Hematopoietic multipotent progenitor cell (in vitro differentiated cells): ENCODE measurements around the gene MORN5. TPM values are rescaled to one million over a fixed set of nuclear protein-coding genes. Genes with fewer than 3 reads are reported as not detected.

Source experiments
- DNase-seq, 3 donors: peaks; one replicate each; pipeline ENCODE4 v3.0.0-alpha.2; 2011 to 2015; ENCODE audit warnings: low read depth in 2 of 3, low spot score in 2 of 3
- total RNA-seq: library from RNA; depleted of rRNA; stranded (reverse); fragments of >200 nt; gene quantifications from one replicate; pipeline ENCODE4 v1.2.3, GENCODE V29; 2012

Gene MORN5
- total RNA-seq, 1 donor = 0.27 TPM

- no peak for DNase-seq
Measured at GRCh38 chr9:122140368-122141193, 19.1 kb upstream of the MORN5 start.

GRCh38 chr9:122141671-122142070, 18.0 kb upstream of the MORN5 start:
- no peak for DNase-seq

- DNase-seq = no peak
Measured at GRCh38 chr9:122143296-122143695, 16.4 kb upstream of the MORN5 start.

GRCh38 chr9:122143876-122144405, 15.8 kb upstream of the MORN5 start:
- DNase-seq = peak in 1 of 3 donors; percentile 26

DNA sequence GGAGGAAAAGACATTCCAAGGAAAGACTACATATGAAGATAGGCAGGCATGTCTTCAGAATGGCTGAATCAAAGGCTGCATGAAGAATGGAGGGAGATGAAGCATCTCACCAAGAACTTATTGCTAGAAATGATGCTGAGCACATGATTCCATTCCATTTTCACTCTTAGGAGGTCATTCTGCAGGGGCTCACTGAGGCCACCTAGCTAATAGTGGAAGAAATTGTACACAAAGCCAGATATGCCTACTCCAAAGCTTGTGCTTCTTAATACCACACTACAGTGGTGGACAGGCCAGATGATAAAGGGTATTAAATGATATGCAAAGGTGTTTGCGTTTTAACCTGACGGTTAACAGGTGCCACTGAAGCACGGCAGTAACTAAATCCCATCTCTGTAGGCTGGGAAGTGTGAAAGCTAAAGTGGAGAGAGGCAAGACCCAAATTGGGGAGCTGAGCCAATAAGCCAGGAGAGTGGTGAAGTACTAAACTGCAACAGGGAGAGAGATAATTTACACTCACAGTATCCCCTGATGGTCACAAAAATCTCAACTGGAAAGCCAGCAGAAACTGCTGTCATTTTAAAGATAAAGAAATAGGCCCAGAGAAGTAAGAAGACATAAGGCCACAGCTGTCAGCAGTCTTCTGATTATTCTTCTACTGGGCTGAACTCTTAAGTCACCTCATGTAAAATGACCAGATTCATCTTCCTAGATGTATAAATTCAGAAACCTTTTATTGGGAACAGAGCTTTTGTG, 14.7 kb upstream of the MORN5 start:
- DNase-seq = peak in 1 of 3 donors; percentile 53

- DNase-seq = no peak
Measured at GRCh38 chr9:122145592-122145863, 14.2 kb upstream of the MORN5 start.

DNA sequence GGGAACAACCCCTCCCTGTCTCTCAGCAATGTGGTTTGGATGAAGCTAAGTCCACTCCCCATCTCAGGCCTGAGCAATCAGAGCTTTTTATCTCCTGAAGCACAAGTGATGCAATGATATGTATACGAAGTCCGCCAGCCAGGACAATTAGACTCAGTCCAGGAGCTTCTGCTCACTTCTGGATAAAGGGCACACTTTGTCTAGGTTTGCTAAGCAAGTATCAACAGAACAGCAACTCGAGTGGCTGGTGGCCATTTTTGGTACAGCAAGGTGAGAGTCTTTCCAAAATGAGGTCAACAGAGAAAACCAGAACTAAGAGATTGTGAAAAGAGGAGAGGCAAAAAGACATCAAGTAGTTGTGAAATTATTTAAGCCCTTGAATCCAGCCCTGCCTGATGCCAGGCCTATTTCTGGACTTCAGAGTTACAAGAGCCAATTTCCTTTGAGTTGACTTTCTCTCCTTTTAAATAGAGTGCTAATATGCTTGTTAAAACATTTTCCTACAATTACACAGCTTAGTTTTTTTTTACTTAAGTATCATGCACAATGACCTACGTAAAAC, 8.4 kb upstream of the MORN5 start:
- no peak for DNase-seq

- DNase-seq = no peak
Measured at GRCh38 chr9:122155796-122156195, 3.9 kb upstream of the MORN5 start.

- DNase-seq = peak in 2 of 3 donors; percentile 53 to 65
Measured at GRCh38 chr9:122158202-122158601, 1.5 kb upstream of the MORN5 start.

DNA sequence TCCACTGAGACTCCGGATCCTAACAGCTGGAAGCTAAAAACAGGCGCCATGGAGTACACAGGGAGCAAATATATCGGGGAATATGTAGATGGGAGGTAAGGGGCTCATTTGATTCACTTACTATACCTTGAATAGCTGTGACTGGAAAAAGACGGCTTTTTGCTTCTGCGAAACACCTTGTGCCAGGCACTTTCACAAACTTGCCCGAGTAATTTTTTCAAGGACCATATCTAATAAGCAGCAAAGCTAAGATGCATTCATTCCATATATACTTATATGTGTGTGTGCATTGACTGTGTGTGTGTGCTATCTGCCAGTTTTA, 178 bp downstream of the MORN5 start:
- no peak for DNase-seq

DNA sequence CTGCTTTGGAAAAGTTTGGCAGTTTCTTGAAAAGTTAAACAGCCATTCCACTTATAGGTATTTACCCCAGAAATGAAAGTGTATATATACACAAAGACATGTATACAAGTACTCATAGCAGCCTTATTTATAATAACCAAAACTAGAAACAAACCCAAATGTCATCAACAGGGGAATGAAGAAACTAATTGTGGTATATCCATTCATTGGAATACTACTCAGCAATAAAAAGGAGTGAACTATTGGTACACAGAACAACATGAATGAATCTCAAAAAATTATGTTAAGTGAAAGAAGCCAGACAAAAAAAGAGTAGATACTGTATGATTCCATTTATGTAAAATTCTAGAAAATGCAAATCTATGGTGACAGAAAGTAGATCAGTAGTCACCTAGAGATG, 2.7 kb downstream of the MORN5 start:
- no peak for DNase-seq

- no peak for DNase-seq
Measured at GRCh38 chr9:122164286-122164685, 4.6 kb downstream of the MORN5 start.

GRCh38 chr9:122168356-122168755, 8.6 kb downstream of the MORN5 start:
- DNase-seq = no peak

- no peak for DNase-seq
Measured at GRCh38 chr9:122172131-122172530, 12.4 kb downstream of the MORN5 start.

GRCh38 chr9:122173670-122174069, 14.0 kb downstream of the MORN5 start:
- DNase-seq = no peak

DNA sequence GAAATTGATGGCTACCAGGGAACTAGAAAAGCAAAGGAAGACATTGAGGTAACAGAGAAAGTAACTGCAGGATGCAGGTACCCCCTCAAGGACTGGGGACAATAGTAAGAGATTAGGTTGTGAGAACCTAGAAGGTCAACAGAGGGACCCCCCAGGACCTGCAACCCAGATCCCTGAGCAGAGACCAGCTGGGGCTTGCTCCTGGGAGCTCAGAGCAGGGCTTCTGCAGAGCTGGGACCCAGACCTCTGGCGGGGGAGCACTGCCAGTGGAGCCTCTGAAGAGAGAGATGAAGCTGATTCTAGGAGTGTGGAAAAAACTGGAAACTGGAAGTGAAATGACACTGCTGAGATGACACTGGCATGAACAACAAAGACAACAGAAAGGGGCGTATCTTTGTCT, 17.2 kb downstream of the MORN5 start:
- DNase-seq = no peak

DNA sequence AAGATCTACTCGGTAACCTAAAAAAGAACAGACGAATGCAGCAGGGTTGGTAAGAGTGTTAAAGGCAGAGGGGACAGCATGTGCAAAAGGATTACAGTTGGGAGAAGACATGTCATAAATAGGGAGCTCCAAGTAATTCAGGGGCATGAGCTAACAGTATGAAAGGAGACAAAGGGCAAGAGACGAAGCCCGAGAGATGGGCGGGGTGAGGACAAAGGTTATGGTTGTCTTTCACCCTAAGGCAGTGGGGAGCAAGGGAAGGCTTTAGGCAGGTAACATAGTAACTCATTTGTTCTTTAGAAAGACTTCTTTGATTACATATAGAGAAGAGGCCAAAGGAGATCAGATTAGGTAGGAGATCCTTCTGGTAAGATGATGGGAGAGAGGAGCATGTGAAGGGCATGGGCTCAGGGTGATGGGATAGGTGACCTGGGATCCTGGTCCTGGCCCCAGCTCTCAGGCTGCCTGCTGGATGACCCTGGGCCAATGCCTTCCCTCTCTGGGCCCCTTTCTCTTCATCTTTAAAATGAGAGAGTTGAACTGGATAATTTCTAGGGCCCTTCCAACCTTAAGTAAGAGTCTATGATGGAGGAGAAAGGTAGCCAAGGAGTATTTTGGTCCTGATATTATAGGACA, 19.5 kb downstream of the MORN5 start:
- no peak for DNase-seq

GRCh38 chr9:122179690-122180074, 20.0 kb downstream of the MORN5 start:
- DNase-seq = no peak

DNA sequence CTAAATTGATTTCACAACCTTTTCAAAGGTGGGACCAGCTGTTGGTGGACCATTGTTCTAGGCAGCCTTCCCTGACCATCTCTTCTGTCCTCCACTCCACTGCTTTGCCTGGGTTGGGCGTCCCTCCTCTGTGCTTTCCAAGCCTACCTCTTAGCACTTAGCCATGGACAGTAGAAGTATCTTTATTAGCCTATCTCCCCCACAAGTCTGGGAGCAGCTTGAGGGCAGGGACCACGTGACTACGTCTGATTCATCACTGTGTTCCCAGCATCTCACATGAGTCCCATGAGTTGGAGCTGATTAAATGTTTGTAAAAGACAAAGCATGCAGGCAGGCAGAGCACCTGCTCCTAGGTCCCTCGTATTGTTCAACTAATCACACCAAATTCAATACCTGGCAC, 20.9 kb downstream of the MORN5 start:
- DNase-seq = no peak

DNA sequence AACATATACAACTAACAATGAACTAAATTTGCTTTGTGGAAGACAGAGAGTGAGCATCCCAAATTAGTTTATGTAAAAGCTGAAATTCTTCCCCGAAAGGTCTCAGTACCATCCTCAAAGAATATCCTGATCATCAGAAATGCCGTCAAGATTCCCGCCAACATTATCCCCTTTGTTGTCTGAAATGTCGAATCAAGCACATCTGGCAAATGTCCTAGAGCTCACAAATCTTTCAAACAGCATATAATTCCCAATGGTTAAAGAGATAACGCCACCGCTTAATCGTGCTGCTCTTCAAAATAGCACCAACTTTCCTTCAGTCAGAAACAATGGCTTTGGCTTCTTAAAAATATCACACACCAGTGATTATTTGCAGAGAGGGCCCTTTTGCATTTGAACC, 23.8 kb downstream of the MORN5 start:
- DNase-seq = no peak

- no peak for DNase-seq
Measured at GRCh38 chr9:122184551-122184950, 24.8 kb downstream of the MORN5 start.
